Measurements from ENCODE around the gene CRY2.

DNA sequence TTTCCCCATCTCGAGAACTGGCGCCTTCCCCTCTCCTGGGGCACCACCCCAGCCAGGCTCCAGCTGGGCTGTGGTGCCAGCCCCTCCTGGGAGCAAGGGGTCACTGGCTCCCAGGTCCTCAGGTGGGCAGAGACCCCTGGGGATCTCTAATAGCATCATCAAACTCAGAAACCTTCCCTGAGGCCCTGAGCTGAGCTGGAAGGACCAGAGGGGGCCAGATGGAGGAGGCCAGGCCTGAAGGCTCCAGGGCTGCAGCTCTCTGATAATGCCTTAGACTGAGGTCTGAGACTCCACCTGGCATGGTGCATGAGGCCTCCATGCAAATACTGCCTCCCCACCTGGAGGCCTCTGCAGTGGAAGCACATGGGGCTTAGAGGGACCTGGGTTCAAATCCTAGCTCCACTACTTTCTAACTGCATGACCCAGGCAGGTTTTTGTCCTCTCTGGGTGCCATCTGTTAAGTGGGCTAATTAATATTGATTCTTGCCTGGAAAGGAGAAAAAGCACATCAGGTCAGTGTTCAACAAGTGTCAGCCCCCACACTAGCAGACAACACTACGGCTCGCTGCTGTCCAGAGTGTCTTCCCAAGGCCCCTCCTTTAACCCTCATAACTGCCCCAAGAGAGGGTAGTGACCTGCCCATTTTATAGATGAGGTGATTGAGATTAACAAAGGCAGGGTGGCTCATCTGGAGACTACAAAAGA is 39.7 kb downstream of the CRY2 start:
- no peak for TF ChIP-seq RFX5 (IDR thresholded peaks at IDR 0.05; ENCODE audit: borderline replicate concordance, low read depth, low read length)
- TF ChIP-seq, protein P1, sequence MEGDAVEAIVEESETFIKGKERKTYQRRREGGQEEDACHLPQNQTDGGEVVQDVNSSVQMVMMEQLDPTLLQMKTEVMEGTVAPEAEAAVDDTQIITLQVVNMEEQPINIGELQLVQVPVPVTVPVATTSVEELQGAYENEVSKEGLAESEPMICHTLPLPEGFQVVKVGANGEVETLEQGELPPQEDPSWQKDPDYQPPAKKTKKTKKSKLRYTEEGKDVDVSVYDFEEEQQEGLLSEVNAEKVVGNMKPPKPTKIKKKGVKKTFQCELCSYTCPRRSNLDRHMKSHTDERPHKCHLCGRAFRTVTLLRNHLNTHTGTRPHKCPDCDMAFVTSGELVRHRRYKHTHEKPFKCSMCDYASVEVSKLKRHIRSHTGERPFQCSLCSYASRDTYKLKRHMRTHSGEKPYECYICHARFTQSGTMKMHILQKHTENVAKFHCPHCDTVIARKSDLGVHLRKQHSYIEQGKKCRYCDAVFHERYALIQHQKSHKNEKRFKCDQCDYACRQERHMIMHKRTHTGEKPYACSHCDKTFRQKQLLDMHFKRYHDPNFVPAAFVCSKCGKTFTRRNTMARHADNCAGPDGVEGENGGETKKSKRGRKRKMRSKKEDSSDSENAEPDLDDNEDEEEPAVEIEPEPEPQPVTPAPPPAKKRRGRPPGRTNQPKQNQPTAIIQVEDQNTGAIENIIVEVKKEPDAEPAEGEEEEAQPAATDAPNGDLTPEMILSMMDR (IDR thresholded peaks at IDR 0.05; ENCODE audit: control extremely low read depth in 1 of 3, insufficient read depth in 1 of 3, low read depth in 1 of 3, low read length in 3 of 3) = no peak
- no peak for TF ChIP-seq POLR2A (IDR thresholded peaks at IDR 0.05; ENCODE audit: control extremely low read depth in 1 of 2, low read depth in 2 of 2, low read length in 2 of 2)
- TF ChIP-seq SP2 (IDR thresholded peaks at IDR 0.05; ENCODE audit: low read length) = no peak
- TF ChIP-seq CREB1 (IDR thresholded peaks at IDR 0.05) = no peak
- TF ChIP-seq TAF1 (IDR thresholded peaks at IDR 0.05; ENCODE audit: low read depth, low read length) = no peak
- TF ChIP-seq BCL11A (IDR thresholded peaks at IDR 0.05; ENCODE audit: low read depth in 2 of 2, low read length in 2 of 2) = no peak

All from H1 (cell line).